Measurements from ENCODE around the gene RBSN. TPM values are rescaled to one million over a fixed set of nuclear protein-coding genes. Genes with fewer than 3 reads are reported as not detected.
A peak's percentile ranks its signal among the peaks of the same experiment; 100 is the strongest.

RBSN gene
- total and polyA plus RNA-seq, 3 donors from 2014 or later = 19.6 to 44.8 (median 41.7) TPM

- no peak for TF ChIP-seq CTCF (IDR thresholded peaks at IDR 0.05)
- no peak for TF ChIP-seq POLR2A (IDR thresholded peaks at IDR 0.05)
- no peaks in the 10 kb centered on the region for H3K36me3 ChIP-seq (ENCODE audit: low read depth, missing control alignments)
- no peak overlapping the region for H3K4me3 ChIP-seq
- no peaks in the 10 kb centered on the region for H3K27me3 ChIP-seq
- no peaks in the 10 kb centered on the region for H3K4me1 ChIP-seq
- DNase-seq = no peak
- no peaks in the 10 kb centered on the region for H3K9me3 ChIP-seq
- intact Hi-C loops (cut with DNase I; ENCODE audit: low total_unique reads) = no loop called here
- no peak overlapping the region for H3K27ac ChIP-seq
- WGBS, 2 donors = 89 to 92% methylated on average over 2 of the region's 2 CpGs
Measured at GRCh38 chr3:15071699-15072098, 27.2 kb downstream of the RBSN start.

- Histone ChIP-seq H3K27me3 (no peaks in the 10 kb centered on the region), H3K4me1 (no peaks in the 10 kb centered on the region), H3K4me3 (no peak overlapping the region), H3K36me3 (ENCODE audit: low read depth, missing control alignments) (no peaks in the 10 kb centered on the region), H3K9me3 (no peaks in the 10 kb centered on the region), H3K27ac (no peak overlapping the region)
- intact Hi-C loops (cut with DNase I; ENCODE audit: low total_unique reads) = no loop called here
- WGBS, 2 donors = 87 to 93% methylated on average over 1 of the region's 1 CpG
- TF ChIP-seq CTCF (IDR thresholded peaks at IDR 0.05) (no peak), POLR2A (IDR thresholded peaks at IDR 0.05) (no peak)
- DNase-seq = no peak
Measured at GRCh38 chr3:15069441-15069840, 29.5 kb downstream of the RBSN start.

GRCh38 chr3:15066467-15066866 is 32.5 kb downstream of the RBSN start:
- no peak overlapping the region for H3K27ac ChIP-seq
- TF ChIP-seq POLR2A (IDR thresholded peaks at IDR 0.05) = no peak
- no peak for TF ChIP-seq CTCF (IDR thresholded peaks at IDR 0.05)

GRCh38 chr3:15065550-15066007 is 33.4 kb downstream of the RBSN start:
- no peaks in the 10 kb centered on the region for H3K9me3 ChIP-seq
- no peak for DNase-seq
- peaks cover 14% of the 10 kb centered on the region for H3K4me1 ChIP-seq
- 23 to 44% methylated on average over 16 of the region's 16 CpGs for WGBS, 2 donors
- H3K36me3 ChIP-seq (ENCODE audit: low read depth, missing control alignments) = no peaks in the 10 kb centered on the region
- no peaks in the 10 kb centered on the region for H3K27me3 ChIP-seq
- no peak for TF ChIP-seq POLR2A (IDR thresholded peaks at IDR 0.05)
- TF ChIP-seq CTCF (IDR thresholded peaks at IDR 0.05) = no peak
- H3K4me3 ChIP-seq = peak overlapping the region; percentile 73 to 87
- intact Hi-C loops (cut with DNase I; ENCODE audit: low total_unique reads) = no loop called here
- H3K27ac ChIP-seq = peak overlapping the region in 1 of 2 donors; percentile 82

More at GRCh38 chr3:15066467-15066866, 32.5 kb downstream of the RBSN start:
- H3K9me3 ChIP-seq = no peaks in the 10 kb centered on the region
- H3K36me3 ChIP-seq (ENCODE audit: low read depth, missing control alignments) = no peaks in the 10 kb centered on the region
- no peaks in the 10 kb centered on the region for H3K27me3 ChIP-seq
- peaks cover 14% of the 10 kb centered on the region for H3K4me1 ChIP-seq
- H3K4me3 ChIP-seq = peak overlapping the region in 1 of 2 donors; percentile 73
- no peak for DNase-seq
- intact Hi-C loops (cut with DNase I; ENCODE audit: low total_unique reads) = no loop called here
- 74 to 79% methylated on average over 3 of the region's 3 CpGs for WGBS, 2 donors

GRCh38 chr3:15064835-15065549 is 34.0 kb downstream of the RBSN start, which contains the start of gene MRPS25:
MRPS25 (minus strand) TSS chr3:15065315; CDS start chr3:15065194, 121 bp downstream.
- Histone ChIP-seq H3K36me3 (ENCODE audit: low read depth, missing control alignments) (no peaks in the 10 kb centered on the region), H3K27me3 (no peaks in the 10 kb centered on the region), H3K4me3 (peak within 1 kb of the TSS; percentile 73 to 87), H3K9me3 (no peaks in the 10 kb centered on the region), H3K4me1 (peaks cover 14% of the 10 kb centered on the region), H3K27ac (peak within 1 kb of the TSS; percentile 79 to 82)
- peak; percentile 95 for DNase-seq
- WGBS, 2 donors = 0 to 1% methylated on average over 37 to 62 of the region's 69 CpGs
- TF ChIP-seq CTCF (IDR thresholded peaks at IDR 0.05) (no peak), POLR2A (IDR thresholded peaks at IDR 0.05) (no peak)
- intact Hi-C loops (cut with DNase I; ENCODE audit: low total_unique reads) = no loop called here

All from testis (tissue), 3 donors.